HG03558 (cell line): Measurements from ENCODE around the gene GDAP2.
"Not testable (repeated sequence)": the region's sequence is repeated elsewhere in the genome, so short reads cannot be mapped to it uniquely, and the experiment has no call there.

Source experiments
- ATAC-seq: cut with Tn5 transposase; IDR thresholded peaks from one replicate; pipeline ENCODE4 v1.9.1; 2021; ENCODE audit warnings: moderate number of reproducible peaks; ENCODE audit not compliant: unreplicated experiment; ENCODE audit errors: extremely low read depth

The GDAP2 gene

GRCh38 chr1:117929343-117930172, at the start of gene GDAP2, which contains the start of gene WDR3:
Gene GDAP2, minus strand, starts transcription at chr1:117929621. Its CDS starts 9,264 bp downstream, at chr1:117920357.
Gene WDR3, plus strand, starts transcription at chr1:117929739. Its CDS starts 3,581 bp downstream, at chr1:117933320.
- peak; percentile 82 for ATAC-seq

- no peak for ATAC-seq
Measured at GRCh38 chr1:117976381-117976780, 47.0 kb upstream of the GDAP2 start.

- ATAC-seq = no peak
Measured at GRCh38 chr1:117971777-117972176, 42.4 kb upstream of the GDAP2 start.

- ATAC-seq = no peak
Measured at GRCh38 chr1:117970252-117970651, 40.8 kb upstream of the GDAP2 start.

- no peak for ATAC-seq
Measured at GRCh38 chr1:117967881-117968280, 38.5 kb upstream of the GDAP2 start.

GRCh38 chr1:117967477-117967876, 38.1 kb upstream of the GDAP2 start:
- no peak for ATAC-seq

GRCh38 chr1:117964290-117965038, 35.0 kb upstream of the GDAP2 start:
- ATAC-seq = no peak

- no peak for ATAC-seq
Measured at GRCh38 chr1:117959364-117959763, 29.9 kb upstream of the GDAP2 start.

GRCh38 chr1:117952386-117952785, 23.0 kb upstream of the GDAP2 start:
- no peak for ATAC-seq

GRCh38 chr1:117942293-117942692, 12.9 kb upstream of the GDAP2 start:
- ATAC-seq = no peak

- no peak for ATAC-seq
Measured at GRCh38 chr1:117933769-117934168, 4.3 kb upstream of the GDAP2 start.

GRCh38 chr1:117932576-117932975, 3.2 kb upstream of the GDAP2 start:
- no peak for ATAC-seq

GRCh38 chr1:117930484-117930883, 1.1 kb upstream of the GDAP2 start:
- ATAC-seq = no peak

- ATAC-seq = no peak
Measured at GRCh38 chr1:117930173-117930447, 689 bp upstream of the GDAP2 start.

GRCh38 chr1:117928881-117929342, 509 bp downstream of the GDAP2 start:
- peak; percentile 22 for ATAC-seq

- ATAC-seq = no peak
Measured at GRCh38 chr1:117925981-117926380, 3.4 kb downstream of the GDAP2 start.

- not testable (repeated sequence) for ATAC-seq
Measured at GRCh38 chr1:117922717-117923116, 6.7 kb downstream of the GDAP2 start.

- no peak for ATAC-seq
Measured at GRCh38 chr1:117921991-117922390, 7.4 kb downstream of the GDAP2 start.

GRCh38 chr1:117919376-117919775, 10.0 kb downstream of the GDAP2 start:
- ATAC-seq = no peak

GRCh38 chr1:117911051-117911450, 18.4 kb downstream of the GDAP2 start:
- ATAC-seq = no peak

GRCh38 chr1:117905019-117905418, 24.4 kb downstream of the GDAP2 start:
- ATAC-seq = no peak
